IMR-90 (cell line): ENCODE measurements around the gene USH2A. TPM values are rescaled to one million over a fixed set of nuclear protein-coding genes. Genes with fewer than 3 reads are reported as not detected.

Experiments used
- ATAC-seq: fragments of 200-7000 bp; cut with Tn5 transposase; 2 replicates; pipeline ENCODE4 v1.9.1; 2020; ENCODE audit warnings: low read depth, mild to moderate bottlenecking, moderate library complexity
- BruUV-seq: library from RNA; stranded (reverse); fragments of 400-500 nt; replicated peaks from 2 replicates; lab custom pipeline; 2021; lab: Mats Ljungman, UMichigan
- CTCF ChIA-PET: fragments of 300-600 bp; formaldehyde crosslinking; extraction: SDS; loops from one replicate; lab custom pipeline; 2021; ENCODE audit warnings: antibody characterized with exemption; lab: Yijun Ruan, JAX
- POLR2A ChIA-PET: fragments of 300-600 bp; sonication (Branson Sonifier 250); formaldehyde crosslinking; loops from one replicate; lab custom pipeline; 2022; ENCODE audit warnings: antibody characterized with exemption; ENCODE audit not compliant: unreplicated experiment; lab: Charles Lee
- DNase-seq: peaks from one replicate; pipeline ENCODE4 v3.0.0; 2013
- H2AFZ ChIP-seq: replicated peaks from 2 replicates; pipeline ENCODE3; 2013; ENCODE audit warnings: low read length, mild to moderate bottlenecking; ENCODE audit not compliant: poor library complexity
- H2AK5ac ChIP-seq: 2 replicates; pipeline ENCODE4 v1.6.1; 2013; ENCODE audit warnings: low read depth, low read length, inconsistent platforms
- H2AK9ac ChIP-seq: replicated peaks from 2 replicates; pipeline ENCODE3; 2013; ENCODE audit warnings: mild to moderate bottlenecking, low read depth, low read length, moderate library complexity; ENCODE audit not compliant: poor library complexity
- H2BK120ac ChIP-seq: 2 replicates; pipeline ENCODE4 v1.6.1; 2013; ENCODE audit warnings: low read depth, low read length, inconsistent platforms
- H2BK15ac ChIP-seq: 3 replicates; pipeline ENCODE4 v1.6.1; 2013; ENCODE audit warnings: low read depth, low read length, inconsistent platforms
- H2BK20ac ChIP-seq: 2 replicates; pipeline ENCODE4 v1.6.1; 2013; ENCODE audit warnings: low read depth, mild to moderate bottlenecking, inconsistent platforms, low read length, moderate library complexity
- H2BK5ac ChIP-seq: 2 replicates; pipeline ENCODE4 v1.6.1; 2013; ENCODE audit warnings: mild to moderate bottlenecking, low read depth, low read length, inconsistent platforms; ENCODE audit not compliant: poor library complexity, severe bottlenecking
- H3K14ac ChIP-seq: replicated peaks from 2 replicates; pipeline ENCODE4 v1.6.1; 2013; ENCODE audit warnings: low read depth, low read length, inconsistent platforms
- H3K18ac ChIP-seq: 2 replicates; pipeline ENCODE4 v1.6.1; 2013; ENCODE audit warnings: low read depth, low read length, control low read depth
- H3K23ac ChIP-seq: 2 replicates; pipeline ENCODE4 v1.6.1; 2013; ENCODE audit warnings: low read depth, low read length, inconsistent platforms
- H3K27ac ChIP-seq: 2 replicates; pipeline ENCODE4 v1.5.1; 2013; ENCODE audit warnings: mild to moderate bottlenecking, control low read depth, low read length; ENCODE audit not compliant: insufficient read depth
- H3K27me3 ChIP-seq: 2 replicates; pipeline ENCODE4 v1.6.1; 2013; ENCODE audit warnings: low read length; ENCODE audit not compliant: control insufficient read depth, insufficient read depth
- H3K36me3 ChIP-seq: 2 replicates; pipeline ENCODE4 v1.6.1; 2013; ENCODE audit warnings: low read length, mixed read lengths; ENCODE audit not compliant: control insufficient read depth, insufficient read depth
- H3K4ac ChIP-seq: 2 replicates; pipeline ENCODE4 v1.6.1; 2013; ENCODE audit warnings: low read depth, low read length, inconsistent platforms
- H3K4me1 ChIP-seq: 2 replicates; pipeline ENCODE4 v1.6.1; 2013; ENCODE audit warnings: low read length, mixed read lengths; ENCODE audit not compliant: control insufficient read depth, insufficient read depth
- H3K4me2 ChIP-seq: 2 replicates; pipeline ENCODE4 v1.6.1; 2013; ENCODE audit warnings: low read depth, mild to moderate bottlenecking, control low read depth, low read length, moderate library complexity
- H3K4me3 ChIP-seq: 2 replicates; pipeline ENCODE4 v1.5.1; 2013; ENCODE audit warnings: low read depth, mild to moderate bottlenecking, control low read depth, low read length, moderate library complexity; ENCODE audit not compliant: insufficient read depth
- H3K56ac ChIP-seq: 2 replicates; pipeline ENCODE4 v1.6.1; 2013; ENCODE audit warnings: low read length, inconsistent platforms; ENCODE audit not compliant: insufficient read depth; ENCODE audit errors: extremely low read depth
- H3K79me1 ChIP-seq, 2 experiments: 2 replicates each; pipeline ENCODE4 v1.6.1; 2013; ENCODE audit warnings: low read length in 2 of 2, inconsistent platforms in 1 of 2, low read depth in 1 of 2
- H3K9ac ChIP-seq: 2 replicates; pipeline ENCODE4 v1.6.1; 2013; ENCODE audit warnings: low read depth, low read length, control low read depth
- H3K9me1 ChIP-seq: 2 replicates; pipeline ENCODE4 v1.6.1; 2013; ENCODE audit warnings: low read length, inconsistent platforms; ENCODE audit not compliant: insufficient read depth
- H3K9me3 ChIP-seq: 2 replicates; pipeline ENCODE4 v1.6.1; 2013; ENCODE audit warnings: low read length; ENCODE audit not compliant: control insufficient read depth, insufficient read depth
- H4K20me1 ChIP-seq: 2 replicates; pipeline ENCODE4 v1.6.1; 2013; ENCODE audit warnings: low read length, inconsistent platforms; ENCODE audit not compliant: insufficient read depth
- H4K5ac ChIP-seq: 2 replicates; pipeline ENCODE4 v1.6.1; 2013; ENCODE audit warnings: mild to moderate bottlenecking, low read depth, low read length, control low read depth
- H4K8ac ChIP-seq, 2 experiments: 2 replicates each; pipeline ENCODE4 v1.6.1; 2013; ENCODE audit warnings: low read depth in 2 of 2, low read length in 2 of 2, control low read depth in 1 of 2, inconsistent platforms in 1 of 2
- H4K91ac ChIP-seq: 2 replicates; pipeline ENCODE4 v1.6.1; 2013; ENCODE audit warnings: low read depth, low read length, inconsistent platforms; ENCODE audit not compliant: insufficient read depth
- CTCF ChIP-seq: conservative IDR thresholded peaks from 2 replicates; pipeline ENCODE4 v1.5.1; 2012; ENCODE audit warnings: mild to moderate bottlenecking, low read depth, low read length, improper control_type of control experiment
- RAD21 ChIP-seq: IDR thresholded peaks from 2 replicates; pipeline ENCODE4 v1.6.1; 2012; ENCODE audit warnings: low read length, improper control_type of control experiment
- RFX5 ChIP-seq: IDR thresholded peaks from 2 replicates; pipeline ENCODE4 v1.8.0; 2012; ENCODE audit warnings: low read depth, mild to moderate bottlenecking, low read length, moderate library complexity
- SMC3 ChIP-seq: fragments of 150-350 bp; IDR thresholded peaks from 2 replicates; pipeline ENCODE4 v1.6.1; 2016; ENCODE audit warnings: low read depth, mild to moderate bottlenecking, antibody characterized with exemption, low read length, moderate library complexity
- WGBS, 2 experiments: methylation state at CpG; one replicate each; pipeline versions ENCODE4 v1.1.5 to v1.1.7; 2013; ENCODE audit warnings: missing lambda C conversion rate in 2 of 2; ENCODE audit not compliant: insufficient read length in 1 of 2; ENCODE audit errors: extremely low coverage in 2 of 2; 5-methylcytosine and 5-hydroxymethylcytosine counted together
- dilution Hi-C: fragments of 300-500 bp; cut with HindIII; formaldehyde crosslinking; loops from one replicate; pipeline ENCODE4 v1.14.3; 2018; ENCODE audit warnings: low sequenced_read_pairs; ENCODE audit not compliant: unreplicated experiment
- in situ Hi-C: fragments of 300-500 bp; cut with MboI; formaldehyde crosslinking; loops from 3 replicates; pipeline ENCODE4 v1.14.3; 2019; ENCODE audit warnings: low sequenced_read_pairs, inconsistent platforms, mixed read lengths
- intact Hi-C: fragments of 100-400 bp; cut with micrococcal nuclease; formaldehyde crosslinking; loops from 2 replicates; pipeline ENCODE4 v1.10.0; 2022
- polyA plus RNA-seq, 3 experiments: library from polyadenylated mRNA; depleted of rRNA; stranded (reverse); fragments of >200 nt; gene quantifications; 2 replicates each; pipeline ENCODE4 v1.2.3, GENCODE V29; 2012; ENCODE audit warnings: low replicate concordance in 1 of 3
- total RNA-seq: library from RNA; depleted of rRNA; stranded (reverse); fragments of >200 nt; gene quantifications from 2 replicates; pipeline ENCODE4 v1.2.3, GENCODE V29; 2012

USH2A gene
- total and polyA plus RNA-seq, 2 of the 4 experiments (the other 2 are of a cell fraction), result under 0.01 to 0.02 TPM

GRCh38 chr1:215992620-215993019 lies 430.6 kb downstream of the USH2A start:
- no peak overlapping the region for H3K23ac ChIP-seq
- H3K56ac ChIP-seq, result no peak overlapping the region
- no peak overlapping the region for H3K9ac ChIP-seq
- no peaks in the 10 kb centered on the region for H3K9me1 ChIP-seq
- intact Hi-C loops (loop anchor here (2.0 to 5.0 kb wide), 8 partner anchors 126 to 1670 kb away; no protein-coding TSS in a partner anchor), in situ Hi-C loops (loop anchor here (25.0 kb wide), 4 partner anchors 570 to 1670 kb away; no protein-coding TSS in a partner anchor), dilution Hi-C loops (no loop called here)
- CTCF ChIA-PET, result interaction anchor here (0.6 to 2.2 kb wide), 2 partner anchors 228 to 693 kb away, joined by 3 to 10 read pairs; no protein-coding TSS in a partner anchor
- H3K27me3 ChIP-seq, result no peaks in the 10 kb centered on the region
- no peak overlapping the region for H3K4ac ChIP-seq
- H4K5ac ChIP-seq, result no peak overlapping the region
- H3K4me3 ChIP-seq, result no peak overlapping the region
- peak; percentile 85 for ATAC-seq
- no peak overlapping the region for H4K91ac ChIP-seq
- POLR2A ChIA-PET, result no interaction called here
- H3K9me3 ChIP-seq, result no peaks in the 10 kb centered on the region
- H2BK15ac ChIP-seq, result no peak overlapping the region
- H3K14ac ChIP-seq, result no peak overlapping the region
- H4K20me1 ChIP-seq, result no peaks in the 10 kb centered on the region
- no peak overlapping the region for H2AK5ac ChIP-seq
- H3K27ac ChIP-seq, result no peak overlapping the region
- peaks cover 2% of the 10 kb centered on the region for H3K4me1 ChIP-seq
- H3K4me2 ChIP-seq, result peak overlapping the region; percentile 55; the same call in 1 of the 2 replicates
- no peak overlapping the region for H2AK9ac ChIP-seq
- peak; percentile 43 for DNase-seq
- H2AFZ ChIP-seq, result no peak overlapping the region
- TF ChIP-seq CTCF (peak; percentile 71), SMC3 (peak; percentile 60), RAD21 (peak; percentile 76), RFX5 (no peak)
- no peak overlapping the region for H2BK5ac ChIP-seq
- no peaks in the 10 kb centered on the region for H3K79me1 ChIP-seq
- no peak overlapping the region for H2BK120ac ChIP-seq
- no CpG with 5 or more reads among the region's 3 CpGs for WGBS, 2 experiments
- H4K8ac ChIP-seq, result no peak overlapping the region
- H3K36me3 ChIP-seq, result no peaks in the 10 kb centered on the region
- 0 out of 2 replicates have a peak overlapping the region, but pooled peaks have one; percentile 22 for H3K18ac ChIP-seq
- BruUV-seq, result no TSS peak
- H2BK20ac ChIP-seq, result no peak overlapping the region
